WTC11 (cell line): ENCODE measurements around the gene LCN15. TPM values are rescaled to one million over a fixed set of nuclear protein-coding genes. Genes with fewer than 3 reads are reported as not detected.
A peak's percentile ranks its signal among the peaks of the same experiment; 100 is the strongest.

Source experiments
- ATAC-seq: fragments of 200-7000 bp; cut with Tn5 transposase; 2 replicates; pipeline ENCODE4 v1.10.0; 2021; ENCODE audit warnings: mild to moderate bottlenecking, moderate library complexity
- CTCF ChIA-PET: fragments of 300-600 bp; sonication (Branson Sonifier 250); formaldehyde crosslinking; loops from one replicate; lab custom pipeline; 2021; ENCODE audit warnings: antibody characterized with exemption; lab: Charles Lee
- POLR2A ChIA-PET: fragments of 350-600 bp; sonication (Branson Sonifier 250); formaldehyde crosslinking; loops from one replicate; lab custom pipeline; 2021; ENCODE audit warnings: antibody characterized with exemption; lab: Charles Lee
- DNase-seq: peaks from one replicate; pipeline ENCODE4 v3.0.0; 2021; ENCODE audit warnings: low spot score
- H3K27ac Mint-ChIP-seq: 2 replicates; pipeline ENCODE4 v1.8.0; 2021; ENCODE audit warnings: mixed read lengths
- H3K27me3 Mint-ChIP-seq: 2 replicates; pipeline ENCODE4 v1.8.0; 2021; ENCODE audit warnings: low read depth, mild to moderate bottlenecking, moderate library complexity, mixed read lengths
- H3K36me3 Mint-ChIP-seq: 2 replicates; pipeline ENCODE4 v1.8.0; 2021; ENCODE audit warnings: mixed read lengths
- H3K4me1 Mint-ChIP-seq: 2 replicates; pipeline ENCODE4 v1.8.0; 2022; ENCODE audit warnings: mixed read lengths
- H3K4me3 Mint-ChIP-seq: 2 replicates; pipeline ENCODE4 v1.8.0; 2021; ENCODE audit warnings: mild to moderate bottlenecking, moderate library complexity, mixed read lengths
- H3K9me3 Mint-ChIP-seq: 2 replicates; pipeline ENCODE4 v1.8.0; 2021; ENCODE audit warnings: mixed read lengths
- CDX4 ChIP-seq: fragments of 250-450 bp; sonication (Bioruptor Pico); IDR thresholded peaks from 2 replicates; pipeline ENCODE4 v1.9.0; 2021; ENCODE audit warnings: moderate library complexity, mild to moderate bottlenecking, inconsistent platforms, borderline replicate concordance
- CREM ChIP-seq: sonication (generic); formaldehyde crosslinking; IDR thresholded peaks from 2 replicates; pipeline ENCODE4 v1.8.1; 2022; ENCODE audit warnings: mild to moderate bottlenecking, missing genetic modification reagents, moderate library complexity
- ELF4 ChIP-seq: sonication (generic); formaldehyde crosslinking; IDR thresholded peaks from 2 replicates; pipeline ENCODE4 v1.8.1; 2022; ENCODE audit warnings: low read depth, mild to moderate bottlenecking, moderate library complexity, missing genetic modification reagents
- EMX1 ChIP-seq: fragments of 250-450 bp; sonication (Bioruptor Pico); IDR thresholded peaks from 2 replicates; pipeline ENCODE4 v1.8.0; 2021; ENCODE audit warnings: mild to moderate bottlenecking
- FOXK1 ChIP-seq: sonication (generic); formaldehyde crosslinking; IDR thresholded peaks from 2 replicates; pipeline ENCODE4 v1.8.0; 2022; ENCODE audit warnings: mild to moderate bottlenecking, moderate library complexity, missing genetic modification reagents
- MXD4 ChIP-seq: fragments of 250-450 bp; sonication (Bioruptor Pico); IDR thresholded peaks from 2 replicates; pipeline ENCODE4 v1.8.0; 2021; ENCODE audit warnings: mild to moderate bottlenecking, moderate library complexity, borderline replicate concordance
- NFYB ChIP-seq: sonication (generic); formaldehyde crosslinking; conservative IDR thresholded peaks from 2 replicates; pipeline ENCODE4 v1.8.0; 2022; ENCODE audit warnings: low read depth, missing genetic modification reagents
- NR2C2 ChIP-seq: sonication (generic); formaldehyde crosslinking; IDR thresholded peaks from 2 replicates; pipeline ENCODE4 v1.8.0; 2022; ENCODE audit warnings: mild to moderate bottlenecking, missing genetic modification reagents
- RELA ChIP-seq: sonication (generic); formaldehyde crosslinking; IDR thresholded peaks from 2 replicates; pipeline ENCODE4 v1.8.1; 2022; ENCODE audit warnings: missing genetic modification reagents, mild to moderate bottlenecking, borderline replicate concordance
- SMAD4 ChIP-seq: sonication (generic); formaldehyde crosslinking; IDR thresholded peaks from 2 replicates; pipeline ENCODE4 v1.8.0; 2022; ENCODE audit warnings: mild to moderate bottlenecking, missing genetic modification reagents
- TCF7 ChIP-seq: sonication (generic); formaldehyde crosslinking; IDR thresholded peaks from 2 replicates; pipeline ENCODE4 v1.8.0; 2022; ENCODE audit warnings: mild to moderate bottlenecking, low read depth, missing genetic modification reagents, moderate library complexity
- ZNF219 ChIP-seq: sonication (generic); formaldehyde crosslinking; IDR thresholded peaks from 2 replicates; pipeline ENCODE4 v1.8.0; 2023; ENCODE audit warnings: missing genetic modification reagents, mild to moderate bottlenecking, borderline replicate concordance
- ZNF263 ChIP-seq: sonication (generic); formaldehyde crosslinking; IDR thresholded peaks from 2 replicates; pipeline ENCODE4 v1.8.1; 2022; ENCODE audit warnings: low read depth, mild to moderate bottlenecking, moderate library complexity, missing genetic modification reagents
- ZNF281 ChIP-seq: sonication (generic); formaldehyde crosslinking; IDR thresholded peaks from 2 replicates; pipeline ENCODE4 v1.8.0; 2023; ENCODE audit warnings: mild to moderate bottlenecking, missing genetic modification reagents
- total RNA-seq: library from RNA; stranded (reverse); gene quantifications from 3 replicates; pipeline ENCODE4 v1.2.3, GENCODE V29; 2021
- TF ChIP-seq, protein P1 (sequence below): sonication (generic); formaldehyde crosslinking; IDR thresholded peaks from 2 replicates; pipeline ENCODE4 v1.8.1; 2023; ENCODE audit warnings: mild to moderate bottlenecking, missing genetic modification reagents
- TF ChIP-seq, protein P2 (sequence below): sonication (generic); formaldehyde crosslinking; IDR thresholded peaks from 2 replicates; pipeline ENCODE4 v1.8.1; 2023; ENCODE audit warnings: mild to moderate bottlenecking, missing genetic modification reagents, moderate library complexity
- TF ChIP-seq, protein P3 (sequence below): fragments of 250-450 bp; sonication (Bioruptor Pico); conservative IDR thresholded peaks from 2 replicates; pipeline ENCODE4 v1.9.0; 2021; ENCODE audit warnings: mild to moderate bottlenecking
- TF ChIP-seq, protein P4 (sequence below): fragments of 200-600 bp; IDR thresholded peaks from 2 replicates; pipeline ENCODE4 v1.8.0; 2022; ENCODE audit warnings: antibody characterized with exemption
- TF ChIP-seq, protein P5 (sequence below): sonication (generic); formaldehyde crosslinking; IDR thresholded peaks from 2 replicates; pipeline ENCODE4 v1.8.0; 2022; ENCODE audit warnings: mild to moderate bottlenecking, missing genetic modification reagents
- TF ChIP-seq, protein P6 (sequence below): sonication (generic); formaldehyde crosslinking; IDR thresholded peaks from 2 replicates; pipeline ENCODE4 v1.8.0; 2023; ENCODE audit warnings: missing genetic modification reagents, mild to moderate bottlenecking, borderline replicate concordance

The LCN15 gene
- total RNA-seq, 1 experiment from 2014 or later: 0.52 TPM

GRCh38 chr9:136728080-136728547 lies 36.2 kb downstream of the LCN15 start:
- Mint-ChIP-seq H3K27ac (no peak overlapping the region), H3K4me3 (peak overlapping the region; percentile 99; the same call in 1 of the 2 replicates), H3K9me3 (no peaks in the 10 kb centered on the region), H3K36me3 (peaks cover 36% of the 10 kb centered on the region), H3K27me3 (no peaks in the 10 kb centered on the region), H3K4me1 (peaks cover 21% of the 10 kb centered on the region)
- ChIA-PET CTCF (interaction anchor here (0.7 to 3.4 kb wide), 20 partner anchors 8 to 382 kb away, joined by 3 to 40 read pairs (median 6); partner anchors contain the start of genes AGPAT2, LCN10, LCN15 and LCN8), POLR2A (interaction anchor here (1.0 to 1.3 kb wide), 5 partner anchors 8 to 513 kb away, joined by 3 read pairs; partner anchors contain the start of gene TUBB4B)
- DNase-seq (peak; percentile 80), ATAC-seq (peak; percentile 6)
- TF ChIP-seq, protein P1, sequence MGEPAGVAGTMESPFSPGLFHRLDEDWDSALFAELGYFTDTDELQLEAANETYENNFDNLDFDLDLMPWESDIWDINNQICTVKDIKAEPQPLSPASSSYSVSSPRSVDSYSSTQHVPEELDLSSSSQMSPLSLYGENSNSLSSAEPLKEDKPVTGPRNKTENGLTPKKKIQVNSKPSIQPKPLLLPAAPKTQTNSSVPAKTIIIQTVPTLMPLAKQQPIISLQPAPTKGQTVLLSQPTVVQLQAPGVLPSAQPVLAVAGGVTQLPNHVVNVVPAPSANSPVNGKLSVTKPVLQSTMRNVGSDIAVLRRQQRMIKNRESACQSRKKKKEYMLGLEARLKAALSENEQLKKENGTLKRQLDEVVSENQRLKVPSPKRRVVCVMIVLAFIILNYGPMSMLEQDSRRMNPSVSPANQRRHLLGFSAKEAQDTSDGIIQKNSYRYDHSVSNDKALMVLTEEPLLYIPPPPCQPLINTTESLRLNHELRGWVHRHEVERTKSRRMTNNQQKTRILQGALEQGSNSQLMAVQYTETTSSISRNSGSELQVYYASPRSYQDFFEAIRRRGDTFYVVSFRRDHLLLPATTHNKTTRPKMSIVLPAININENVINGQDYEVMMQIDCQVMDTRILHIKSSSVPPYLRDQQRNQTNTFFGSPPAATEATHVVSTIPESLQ (CRISPR knock-in tag): no peak
- TF ChIP-seq TCF7 (CRISPR knock-in tag) (0 out of 2 replicates have a peak, but pooled peaks have one; percentile 23), EMX1 (CRISPR knock-in tag) (0 out of 2 replicates have a peak, but pooled peaks have one; percentile 56), ZNF263 (CRISPR knock-in tag) (no peak; the same call in 1 of the 2 replicates), FOXK1 (peak; percentile 76), NR2C2 (CRISPR knock-in tag) (no peak), SMAD4 (CRISPR knock-in tag) (0 out of 2 replicates have a peak, but pooled peaks have one; percentile 23), CREM (peak; percentile 88), ZNF281 (CRISPR knock-in tag) (peak; percentile 30; the same call in 1 of the 2 replicates), ELF4 (no peak), CDX4 (CRISPR knock-in tag) (no peak), MXD4 (CRISPR knock-in tag) (no peak), RELA (peak; percentile 63; the same call in 1 of the 2 replicates), NFYB (CRISPR knock-in tag) (0 out of 2 replicates have a peak, but pooled peaks have one; percentile 28), ZNF219 (CRISPR knock-in tag) (peak; percentile 59; the same call in 1 of the 2 replicates)
- TF ChIP-seq, protein P2, sequence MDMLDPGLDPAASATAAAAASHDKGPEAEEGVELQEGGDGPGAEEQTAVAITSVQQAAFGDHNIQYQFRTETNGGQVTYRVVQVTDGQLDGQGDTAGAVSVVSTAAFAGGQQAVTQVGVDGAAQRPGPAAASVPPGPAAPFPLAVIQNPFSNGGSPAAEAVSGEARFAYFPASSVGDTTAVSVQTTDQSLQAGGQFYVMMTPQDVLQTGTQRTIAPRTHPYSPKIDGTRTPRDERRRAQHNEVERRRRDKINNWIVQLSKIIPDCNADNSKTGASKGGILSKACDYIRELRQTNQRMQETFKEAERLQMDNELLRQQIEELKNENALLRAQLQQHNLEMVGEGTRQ: peak; percentile 67
- TF ChIP-seq, protein P3, sequence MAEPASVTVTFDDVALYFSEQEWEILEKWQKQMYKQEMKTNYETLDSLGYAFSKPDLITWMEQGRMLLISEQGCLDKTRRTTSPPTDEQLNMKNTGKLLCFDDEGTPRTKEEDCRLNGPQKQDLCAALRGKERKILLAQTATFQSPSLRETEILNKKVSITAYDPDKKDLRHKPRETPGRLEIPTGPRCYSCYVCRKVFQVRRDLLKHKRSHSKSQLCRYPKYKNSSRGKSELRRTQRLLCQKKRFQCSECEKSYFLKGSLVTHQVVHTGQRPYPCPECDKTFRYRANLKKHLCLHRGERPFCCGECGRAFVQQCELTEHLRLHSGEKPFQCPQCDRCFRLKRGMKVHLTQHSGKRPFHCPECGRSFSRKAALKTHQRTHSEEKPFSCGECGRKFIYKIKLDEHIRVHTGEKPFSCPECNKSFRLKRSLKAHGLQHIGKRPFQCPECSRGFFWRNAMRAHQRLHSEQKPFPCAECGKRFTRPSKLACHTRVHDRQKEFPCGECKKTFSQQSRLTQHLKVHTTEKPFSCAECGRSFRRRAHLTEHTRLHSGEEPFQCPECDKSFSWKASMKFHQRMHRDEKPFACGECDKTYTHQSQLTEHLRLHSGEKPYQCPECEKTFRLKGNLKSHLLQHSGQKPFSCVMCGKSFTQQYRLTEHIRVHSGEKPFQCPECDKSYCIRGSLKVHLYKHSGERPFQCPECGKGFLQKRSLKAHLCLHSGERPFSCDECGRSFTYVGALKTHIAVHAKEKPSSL (CRISPR knock-in tag): no peak
- TF ChIP-seq, protein P4, sequence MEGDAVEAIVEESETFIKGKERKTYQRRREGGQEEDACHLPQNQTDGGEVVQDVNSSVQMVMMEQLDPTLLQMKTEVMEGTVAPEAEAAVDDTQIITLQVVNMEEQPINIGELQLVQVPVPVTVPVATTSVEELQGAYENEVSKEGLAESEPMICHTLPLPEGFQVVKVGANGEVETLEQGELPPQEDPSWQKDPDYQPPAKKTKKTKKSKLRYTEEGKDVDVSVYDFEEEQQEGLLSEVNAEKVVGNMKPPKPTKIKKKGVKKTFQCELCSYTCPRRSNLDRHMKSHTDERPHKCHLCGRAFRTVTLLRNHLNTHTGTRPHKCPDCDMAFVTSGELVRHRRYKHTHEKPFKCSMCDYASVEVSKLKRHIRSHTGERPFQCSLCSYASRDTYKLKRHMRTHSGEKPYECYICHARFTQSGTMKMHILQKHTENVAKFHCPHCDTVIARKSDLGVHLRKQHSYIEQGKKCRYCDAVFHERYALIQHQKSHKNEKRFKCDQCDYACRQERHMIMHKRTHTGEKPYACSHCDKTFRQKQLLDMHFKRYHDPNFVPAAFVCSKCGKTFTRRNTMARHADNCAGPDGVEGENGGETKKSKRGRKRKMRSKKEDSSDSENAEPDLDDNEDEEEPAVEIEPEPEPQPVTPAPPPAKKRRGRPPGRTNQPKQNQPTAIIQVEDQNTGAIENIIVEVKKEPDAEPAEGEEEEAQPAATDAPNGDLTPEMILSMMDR: peak; percentile 84
- TF ChIP-seq, protein P5, sequence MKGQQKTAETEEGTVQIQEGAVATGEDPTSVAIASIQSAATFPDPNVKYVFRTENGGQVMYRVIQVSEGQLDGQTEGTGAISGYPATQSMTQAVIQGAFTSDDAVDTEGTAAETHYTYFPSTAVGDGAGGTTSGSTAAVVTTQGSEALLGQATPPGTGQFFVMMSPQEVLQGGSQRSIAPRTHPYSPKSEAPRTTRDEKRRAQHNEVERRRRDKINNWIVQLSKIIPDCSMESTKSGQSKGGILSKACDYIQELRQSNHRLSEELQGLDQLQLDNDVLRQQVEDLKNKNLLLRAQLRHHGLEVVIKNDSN (CRISPR knock-in tag): peak; percentile 71
- TF ChIP-seq, protein P6, sequence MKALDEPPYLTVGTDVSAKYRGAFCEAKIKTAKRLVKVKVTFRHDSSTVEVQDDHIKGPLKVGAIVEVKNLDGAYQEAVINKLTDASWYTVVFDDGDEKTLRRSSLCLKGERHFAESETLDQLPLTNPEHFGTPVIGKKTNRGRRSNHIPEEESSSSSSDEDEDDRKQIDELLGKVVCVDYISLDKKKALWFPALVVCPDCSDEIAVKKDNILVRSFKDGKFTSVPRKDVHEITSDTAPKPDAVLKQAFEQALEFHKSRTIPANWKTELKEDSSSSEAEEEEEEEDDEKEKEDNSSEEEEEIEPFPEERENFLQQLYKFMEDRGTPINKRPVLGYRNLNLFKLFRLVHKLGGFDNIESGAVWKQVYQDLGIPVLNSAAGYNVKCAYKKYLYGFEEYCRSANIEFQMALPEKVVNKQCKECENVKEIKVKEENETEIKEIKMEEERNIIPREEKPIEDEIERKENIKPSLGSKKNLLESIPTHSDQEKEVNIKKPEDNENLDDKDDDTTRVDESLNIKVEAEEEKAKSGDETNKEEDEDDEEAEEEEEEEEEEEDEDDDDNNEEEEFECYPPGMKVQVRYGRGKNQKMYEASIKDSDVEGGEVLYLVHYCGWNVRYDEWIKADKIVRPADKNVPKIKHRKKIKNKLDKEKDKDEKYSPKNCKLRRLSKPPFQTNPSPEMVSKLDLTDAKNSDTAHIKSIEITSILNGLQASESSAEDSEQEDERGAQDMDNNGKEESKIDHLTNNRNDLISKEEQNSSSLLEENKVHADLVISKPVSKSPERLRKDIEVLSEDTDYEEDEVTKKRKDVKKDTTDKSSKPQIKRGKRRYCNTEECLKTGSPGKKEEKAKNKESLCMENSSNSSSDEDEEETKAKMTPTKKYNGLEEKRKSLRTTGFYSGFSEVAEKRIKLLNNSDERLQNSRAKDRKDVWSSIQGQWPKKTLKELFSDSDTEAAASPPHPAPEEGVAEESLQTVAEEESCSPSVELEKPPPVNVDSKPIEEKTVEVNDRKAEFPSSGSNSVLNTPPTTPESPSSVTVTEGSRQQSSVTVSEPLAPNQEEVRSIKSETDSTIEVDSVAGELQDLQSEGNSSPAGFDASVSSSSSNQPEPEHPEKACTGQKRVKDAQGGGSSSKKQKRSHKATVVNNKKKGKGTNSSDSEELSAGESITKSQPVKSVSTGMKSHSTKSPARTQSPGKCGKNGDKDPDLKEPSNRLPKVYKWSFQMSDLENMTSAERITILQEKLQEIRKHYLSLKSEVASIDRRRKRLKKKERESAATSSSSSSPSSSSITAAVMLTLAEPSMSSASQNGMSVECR (CRISPR knock-in tag): peak; percentile 91
